ENCODE results near the gene HNRNPA0. TPM values are rescaled to one million over a fixed set of nuclear protein-coding genes. Genes with fewer than 3 reads are reported as not detected.

The HNRNPA0 gene
- 13.9 and 14.6 TPM in 2 replicates for total RNA-seq

GRCh38 chr5:137754188-137754960 is at the start of gene HNRNPA0:
Gene HNRNPA0, minus strand, starts transcription at chr5:137754363. Its CDS starts 297 bp downstream, at chr5:137754066.

GRCh38 chr5:137735555-137736284 is 18.4 kb downstream of the HNRNPA0 start, which contains the start of gene KLHL3:
Gene KLHL3, minus strand, starts transcription at chr5:137736089. Its CDS starts 443 bp downstream, at chr5:137735646.

Other genes starting within 250 kb of the HNRNPA0 start
- gene KLHL3, start 18.3 kb downstream of the HNRNPA0 start, total RNA-seq: 0.49 and 1.1 TPM in 2 replicates
- not detected in 2 replicates for gene MYOT, start 113.5 kb upstream of the HNRNPA0 start, total RNA-seq
- gene PKD2L2, start 135.1 kb upstream of the HNRNPA0 start, total RNA-seq: not detected in 2 replicates

Data from mesangial cell (primary cell).